ENCODE data around the gene SNX3.

Gene SNX3

DNA sequence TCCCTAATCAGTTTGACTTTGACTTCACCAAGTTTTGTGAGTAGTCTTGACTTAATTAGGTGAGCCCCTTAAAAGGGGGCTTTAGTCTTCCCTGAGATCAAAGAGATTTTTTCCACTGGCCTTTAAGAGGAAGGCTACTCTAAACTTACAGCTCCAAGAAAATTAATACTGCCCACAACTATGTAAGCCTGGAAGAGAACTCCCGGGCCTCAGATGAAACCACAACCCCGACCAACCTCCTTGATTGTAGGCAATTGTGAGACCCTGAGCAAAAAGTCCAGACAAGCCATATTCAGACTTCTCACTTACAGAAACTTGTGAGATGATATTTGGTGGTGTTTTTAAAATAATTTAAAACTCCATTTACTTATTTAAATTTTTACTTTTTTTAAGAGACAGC lies 18.1 kb downstream of the SNX3 start:
- Histone ChIP-seq H3K4me3 (ENCODE audit: low read length) (no peak overlapping the region), H3K36me3 (ENCODE audit: control insufficient read depth, insufficient read depth, low read length) (no peaks in the 10 kb centered on the region), H3K27ac (ENCODE audit: low read length) (no peak overlapping the region), H3K4me1 (ENCODE audit: control insufficient read depth, insufficient read depth, low read length) (no peaks in the 10 kb centered on the region), H3K9me3 (ENCODE audit: control insufficient read depth, insufficient read depth, low read length) (no peaks in the 10 kb centered on the region), H3K27me3 (ENCODE audit: control insufficient read depth, insufficient read depth, low read length) (no peaks in the 10 kb centered on the region)
- WGBS (ENCODE audit: insufficient coverage, insufficient read length): no CpG with 5 or more reads among the region's 2 CpGs
- DNase-seq (ENCODE audit: low read depth, low spot score): no peak

DNA sequence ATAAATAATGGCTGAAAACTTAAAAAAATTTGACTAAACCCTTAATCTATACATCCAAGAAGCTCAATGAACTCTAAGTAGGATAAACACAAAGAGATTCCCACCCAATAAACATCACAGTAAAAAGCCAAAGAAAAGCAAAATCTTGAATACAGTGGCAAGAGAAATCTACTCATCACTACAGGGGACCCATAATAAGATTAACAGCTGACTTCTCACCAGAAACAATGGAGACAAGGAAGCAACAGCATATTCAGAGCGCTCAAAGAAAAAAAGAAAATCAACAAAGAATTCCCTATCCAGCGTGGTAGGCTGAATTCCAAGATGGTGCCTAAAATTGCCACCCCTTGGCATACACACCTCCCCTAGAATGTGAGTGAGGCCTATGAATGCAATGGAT lies 18.6 kb downstream of the SNX3 start:
- no peak overlapping the region for H3K27ac ChIP-seq (ENCODE audit: low read length)
- no peak overlapping the region for H3K4me3 ChIP-seq (ENCODE audit: low read length)
- DNase-seq (ENCODE audit: low read depth, low spot score): no peak
- H3K27me3 ChIP-seq (ENCODE audit: control insufficient read depth, insufficient read depth, low read length): no peaks in the 10 kb centered on the region
- no peaks in the 10 kb centered on the region for H3K4me1 ChIP-seq (ENCODE audit: control insufficient read depth, insufficient read depth, low read length)
- no CpG with 5 or more reads among the region's 2 CpGs for WGBS (ENCODE audit: insufficient coverage, insufficient read length)
- H3K9me3 ChIP-seq (ENCODE audit: control insufficient read depth, insufficient read depth, low read length): no peaks in the 10 kb centered on the region
- no peaks in the 10 kb centered on the region for H3K36me3 ChIP-seq (ENCODE audit: control insufficient read depth, insufficient read depth, low read length)

DNA sequence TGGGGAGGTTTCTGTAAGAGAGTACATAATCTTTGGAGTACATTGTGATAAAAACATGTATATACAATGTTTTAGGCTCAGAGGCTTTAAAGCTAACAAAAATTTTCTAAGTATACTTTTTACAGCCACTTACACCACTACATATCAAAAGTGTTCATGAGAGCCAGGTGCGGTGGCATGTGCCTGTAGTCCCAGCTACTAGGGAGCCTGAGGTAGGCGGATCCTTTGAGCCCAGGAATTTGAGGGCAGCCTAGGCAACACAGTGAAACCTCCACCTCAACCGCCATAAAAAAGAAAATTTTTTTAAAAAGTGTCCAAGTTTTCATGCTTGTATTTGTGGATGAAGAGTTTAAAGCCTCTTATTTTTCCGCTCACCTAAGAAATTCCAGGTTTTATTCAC lies 22.5 kb downstream of the SNX3 start:
- Histone ChIP-seq H3K4me1 (ENCODE audit: control insufficient read depth, insufficient read depth, low read length) (no peaks in the 10 kb centered on the region), H3K36me3 (ENCODE audit: control insufficient read depth, insufficient read depth, low read length) (no peaks in the 10 kb centered on the region), H3K4me3 (ENCODE audit: low read length) (no peak overlapping the region), H3K9me3 (ENCODE audit: control insufficient read depth, insufficient read depth, low read length) (no peaks in the 10 kb centered on the region), H3K27ac (ENCODE audit: low read length) (no peak overlapping the region), H3K27me3 (ENCODE audit: control insufficient read depth, insufficient read depth, low read length) (no peaks in the 10 kb centered on the region)
- WGBS (ENCODE audit: insufficient coverage, insufficient read length): no CpG with 5 or more reads among the region's 4 CpGs
- DNase-seq (ENCODE audit: low read depth, low spot score): no peak

DNA sequence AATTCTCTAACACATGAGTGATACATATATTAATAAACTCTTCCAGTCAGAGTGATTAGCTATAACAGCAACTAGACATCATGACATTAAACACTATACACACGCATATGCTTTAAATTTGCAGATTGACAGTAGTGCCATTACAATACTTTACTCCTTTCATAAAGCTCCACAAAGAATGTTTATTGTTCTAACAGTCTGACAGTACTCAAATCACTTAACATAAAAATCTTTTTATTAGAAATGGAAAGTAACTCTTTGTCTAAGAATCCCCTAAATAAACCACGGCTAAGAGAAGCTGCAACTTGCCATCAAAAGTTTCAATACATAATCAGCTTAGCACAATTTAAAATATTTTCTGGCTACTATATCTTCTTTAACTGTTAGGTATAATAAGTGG lies 24.0 kb downstream of the SNX3 start:
- no peaks in the 10 kb centered on the region for H3K27me3 ChIP-seq (ENCODE audit: control insufficient read depth, insufficient read depth, low read length)
- H3K9me3 ChIP-seq (ENCODE audit: control insufficient read depth, insufficient read depth, low read length): no peaks in the 10 kb centered on the region
- no peaks in the 10 kb centered on the region for H3K4me1 ChIP-seq (ENCODE audit: control insufficient read depth, insufficient read depth, low read length)
- no peaks in the 10 kb centered on the region for H3K36me3 ChIP-seq (ENCODE audit: control insufficient read depth, insufficient read depth, low read length)
- WGBS (ENCODE audit: insufficient coverage, insufficient read length): no CpG with 5 or more reads among the region's 2 CpGs
- no peak overlapping the region for H3K4me3 ChIP-seq (ENCODE audit: low read length)
- H3K27ac ChIP-seq (ENCODE audit: low read length): no peak overlapping the region
- no peak for DNase-seq (ENCODE audit: low read depth, low spot score)

DNA sequence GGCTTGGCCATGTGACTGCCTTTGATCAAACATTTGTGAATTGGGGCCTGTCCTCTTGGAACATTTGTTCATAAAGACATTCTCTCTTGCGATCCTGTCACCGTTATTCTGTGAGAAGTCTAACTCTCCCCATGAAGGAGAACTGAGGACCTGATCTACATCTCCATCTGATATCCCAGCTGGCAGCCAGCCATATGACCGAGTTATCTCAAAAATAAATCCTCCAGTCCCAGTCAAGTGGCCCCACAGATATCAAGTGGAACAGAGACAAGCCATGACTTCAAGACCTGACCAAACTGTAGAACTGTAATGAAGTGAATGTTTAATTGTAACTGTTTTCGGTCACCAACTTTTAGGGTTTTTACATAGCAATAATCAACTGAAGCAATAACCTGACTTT lies 25.7 kb downstream of the SNX3 start:
- H3K27me3 ChIP-seq (ENCODE audit: control insufficient read depth, insufficient read depth, low read length): no peaks in the 10 kb centered on the region
- DNase-seq (ENCODE audit: low read depth, low spot score): no peak
- H3K4me1 ChIP-seq (ENCODE audit: control insufficient read depth, insufficient read depth, low read length): no peaks in the 10 kb centered on the region
- H3K36me3 ChIP-seq (ENCODE audit: control insufficient read depth, insufficient read depth, low read length): no peaks in the 10 kb centered on the region
- no peak overlapping the region for H3K4me3 ChIP-seq (ENCODE audit: low read length)
- WGBS (ENCODE audit: insufficient coverage, insufficient read length): no CpG with 5 or more reads among the region's 4 CpGs
- no peak overlapping the region for H3K27ac ChIP-seq (ENCODE audit: low read length)
- H3K9me3 ChIP-seq (ENCODE audit: control insufficient read depth, insufficient read depth, low read length): no peaks in the 10 kb centered on the region

DNA sequence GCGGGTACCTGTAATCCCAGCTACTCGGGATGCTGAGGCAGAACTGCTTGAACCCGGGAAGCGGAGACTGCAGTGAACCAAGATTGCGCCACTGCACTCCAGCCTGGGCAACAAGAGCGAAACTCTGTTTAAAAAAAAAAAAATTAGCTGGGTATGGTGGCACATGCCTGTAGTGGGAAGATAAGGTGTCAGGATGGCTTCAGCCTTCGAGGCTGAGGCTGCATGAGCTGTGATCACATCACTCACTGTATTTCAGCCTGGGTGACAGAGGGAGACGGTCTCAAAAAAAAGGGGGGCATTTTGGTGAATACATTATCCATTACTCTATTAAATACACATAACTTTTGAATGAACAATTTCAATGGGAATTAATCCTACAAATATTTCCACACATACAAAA lies 32.4 kb downstream of the SNX3 start:
- H3K27ac ChIP-seq (ENCODE audit: low read length): no peak overlapping the region
- WGBS (ENCODE audit: insufficient coverage, insufficient read length): no CpG with 5 or more reads among the region's 8 CpGs
- H3K4me3 ChIP-seq (ENCODE audit: low read length): no peak overlapping the region
- no peak for DNase-seq (ENCODE audit: low read depth, low spot score)
- H3K4me1 ChIP-seq (ENCODE audit: control insufficient read depth, insufficient read depth, low read length): no peaks in the 10 kb centered on the region
- H3K27me3 ChIP-seq (ENCODE audit: control insufficient read depth, insufficient read depth, low read length): no peaks in the 10 kb centered on the region
- H3K9me3 ChIP-seq (ENCODE audit: control insufficient read depth, insufficient read depth, low read length): no peaks in the 10 kb centered on the region
- H3K36me3 ChIP-seq (ENCODE audit: control insufficient read depth, insufficient read depth, low read length): no peaks in the 10 kb centered on the region

DNA sequence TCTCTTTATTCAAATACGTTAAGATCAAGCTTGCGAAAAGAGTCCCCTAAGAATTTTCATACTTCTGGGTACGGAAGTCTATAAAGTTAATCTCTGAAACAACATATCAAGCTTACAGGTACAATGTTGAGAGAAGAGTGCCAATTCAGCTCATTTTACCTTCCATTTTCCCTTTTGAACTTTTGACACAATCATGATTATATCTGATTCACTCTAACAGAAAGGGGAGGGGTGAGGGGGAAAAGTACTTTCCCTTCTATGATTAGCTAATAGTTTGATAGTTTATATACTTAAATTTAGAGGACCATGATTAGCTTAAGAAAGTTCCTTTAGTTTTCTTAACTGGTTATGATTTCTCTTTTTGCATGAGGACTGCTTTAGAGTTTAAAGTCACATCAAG lies 33.5 kb downstream of the SNX3 start:
- Histone ChIP-seq H3K36me3 (ENCODE audit: control insufficient read depth, insufficient read depth, low read length) (no peaks in the 10 kb centered on the region), H3K4me1 (ENCODE audit: control insufficient read depth, insufficient read depth, low read length) (no peaks in the 10 kb centered on the region), H3K27me3 (ENCODE audit: control insufficient read depth, insufficient read depth, low read length) (no peaks in the 10 kb centered on the region), H3K4me3 (ENCODE audit: low read length) (no peak overlapping the region), H3K9me3 (ENCODE audit: control insufficient read depth, insufficient read depth, low read length) (no peaks in the 10 kb centered on the region), H3K27ac (ENCODE audit: low read length) (no peak overlapping the region)
- no peak for DNase-seq (ENCODE audit: low read depth, low spot score)
- WGBS (ENCODE audit: insufficient coverage, insufficient read length): no CpG with 5 or more reads among the region's 3 CpGs

DNA sequence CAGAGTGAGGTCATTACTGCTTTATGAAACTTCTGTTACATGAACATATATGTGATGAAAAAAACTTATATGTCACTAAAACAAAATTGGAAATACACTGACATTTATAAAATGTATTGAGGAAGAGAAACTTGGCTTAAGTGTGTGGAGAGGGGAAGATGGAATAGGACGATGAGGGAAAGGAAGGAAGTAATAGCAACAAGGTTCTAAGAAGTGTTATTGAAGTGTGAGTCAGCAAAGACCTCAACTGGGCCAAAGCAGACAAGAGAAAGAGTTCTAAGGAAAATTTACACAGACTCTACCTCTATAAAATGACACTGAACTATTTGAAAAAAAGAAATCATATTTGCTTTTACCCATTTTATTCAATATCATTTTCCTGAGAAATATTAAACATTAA lies 38.3 kb downstream of the SNX3 start:
- no peak for DNase-seq (ENCODE audit: low read depth, low spot score)
- no peaks in the 10 kb centered on the region for H3K27me3 ChIP-seq (ENCODE audit: control insufficient read depth, insufficient read depth, low read length)
- 100% methylated on average over 1 of the region's 1 CpG for WGBS (ENCODE audit: insufficient coverage, insufficient read length)
- no peak overlapping the region for H3K4me3 ChIP-seq (ENCODE audit: low read length)
- H3K36me3 ChIP-seq (ENCODE audit: control insufficient read depth, insufficient read depth, low read length): no peaks in the 10 kb centered on the region
- no peaks in the 10 kb centered on the region for H3K4me1 ChIP-seq (ENCODE audit: control insufficient read depth, insufficient read depth, low read length)
- H3K27ac ChIP-seq (ENCODE audit: low read length): no peak overlapping the region
- H3K9me3 ChIP-seq (ENCODE audit: control insufficient read depth, insufficient read depth, low read length): no peaks in the 10 kb centered on the region

DNA sequence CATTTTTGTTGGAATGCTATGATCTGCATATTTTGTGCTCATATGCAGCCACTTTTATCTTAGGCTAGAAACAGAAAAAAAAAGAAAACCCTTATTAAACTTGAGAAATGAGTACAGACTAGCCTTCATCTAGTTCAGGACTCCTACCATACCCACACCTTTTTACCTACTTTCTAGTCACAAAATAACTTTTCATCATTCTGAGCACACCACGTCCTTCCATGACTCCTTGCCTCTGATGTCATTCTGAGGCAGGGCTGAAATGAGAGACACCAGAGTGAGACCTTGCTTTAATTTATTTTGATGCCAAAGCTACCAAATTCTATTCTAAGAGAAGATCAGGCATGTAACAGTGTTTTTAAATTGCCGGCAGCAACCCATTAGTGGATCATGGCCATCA lies 38.8 kb downstream of the SNX3 start:
- no peaks in the 10 kb centered on the region for H3K27me3 ChIP-seq (ENCODE audit: control insufficient read depth, insufficient read depth, low read length)
- no CpG with 5 or more reads among the region's 2 CpGs for WGBS (ENCODE audit: insufficient coverage, insufficient read length)
- no peak overlapping the region for H3K27ac ChIP-seq (ENCODE audit: low read length)
- no peaks in the 10 kb centered on the region for H3K9me3 ChIP-seq (ENCODE audit: control insufficient read depth, insufficient read depth, low read length)
- H3K4me1 ChIP-seq (ENCODE audit: control insufficient read depth, insufficient read depth, low read length): no peaks in the 10 kb centered on the region
- no peak for DNase-seq (ENCODE audit: low read depth, low spot score)
- no peaks in the 10 kb centered on the region for H3K36me3 ChIP-seq (ENCODE audit: control insufficient read depth, insufficient read depth, low read length)
- no peak overlapping the region for H3K4me3 ChIP-seq (ENCODE audit: low read length)

DNA sequence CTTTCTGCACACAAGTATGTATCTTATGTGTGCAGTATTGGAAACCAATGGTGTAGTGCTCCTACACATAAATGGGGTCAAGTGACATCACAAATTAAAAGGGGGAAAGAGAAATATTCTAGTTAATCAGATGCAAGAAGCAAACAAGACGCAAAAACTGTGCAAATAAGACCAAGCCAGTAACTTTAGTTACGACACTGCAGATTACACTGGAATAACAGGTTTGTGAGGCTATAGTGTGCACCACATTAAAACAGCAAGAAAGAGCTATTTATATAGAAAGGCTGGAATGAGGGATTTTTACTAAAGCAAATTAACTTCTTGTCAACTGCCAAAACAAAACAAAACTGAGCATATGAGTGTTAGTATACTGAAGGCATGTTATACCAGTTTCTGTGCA lies 49.2 kb downstream of the SNX3 start:
- Histone ChIP-seq H3K4me3 (ENCODE audit: low read length) (no peak overlapping the region), H3K27ac (ENCODE audit: low read length) (no peak overlapping the region), H3K9me3 (ENCODE audit: control insufficient read depth, insufficient read depth, low read length) (no peaks in the 10 kb centered on the region), H3K27me3 (ENCODE audit: control insufficient read depth, insufficient read depth, low read length) (no peaks in the 10 kb centered on the region), H3K4me1 (ENCODE audit: control insufficient read depth, insufficient read depth, low read length) (no peaks in the 10 kb centered on the region), H3K36me3 (ENCODE audit: control insufficient read depth, insufficient read depth, low read length) (no peaks in the 10 kb centered on the region)
- no CpG with 5 or more reads among the region's 2 CpGs for WGBS (ENCODE audit: insufficient coverage, insufficient read length)
- DNase-seq (ENCODE audit: low read depth, low spot score): no peak

DNA sequence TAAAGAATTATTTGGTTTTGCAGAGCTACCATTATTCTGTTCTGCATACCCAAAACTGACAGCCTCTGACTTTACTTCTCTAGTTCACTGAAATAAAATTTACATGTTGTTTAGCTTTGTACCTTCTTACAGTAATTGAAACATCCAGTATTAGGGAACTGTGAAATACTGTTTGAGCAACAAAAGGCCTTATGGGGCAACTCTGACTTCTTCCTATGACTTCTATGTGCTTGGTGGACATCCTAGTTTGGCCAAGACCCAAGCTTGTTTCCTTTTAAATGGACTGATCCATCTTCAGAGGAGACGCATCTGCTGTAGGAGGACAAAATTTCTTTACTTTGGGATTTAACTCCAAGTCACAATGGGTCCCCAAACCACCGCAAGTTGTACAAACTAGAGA lies 50.3 kb downstream of the SNX3 start:
- H3K4me1 ChIP-seq (ENCODE audit: control insufficient read depth, insufficient read depth, low read length): no peaks in the 10 kb centered on the region
- no peak overlapping the region for H3K4me3 ChIP-seq (ENCODE audit: low read length)
- H3K9me3 ChIP-seq (ENCODE audit: control insufficient read depth, insufficient read depth, low read length): no peaks in the 10 kb centered on the region
- H3K27me3 ChIP-seq (ENCODE audit: control insufficient read depth, insufficient read depth, low read length): no peaks in the 10 kb centered on the region
- WGBS (ENCODE audit: insufficient coverage, insufficient read length): no CpG with 5 or more reads among the region's 2 CpGs
- no peaks in the 10 kb centered on the region for H3K36me3 ChIP-seq (ENCODE audit: control insufficient read depth, insufficient read depth, low read length)
- DNase-seq (ENCODE audit: low read depth, low spot score): no peak
- H3K27ac ChIP-seq (ENCODE audit: low read length): no peak overlapping the region
